Colonic mucosa (tissue), 4 donors: ENCODE measurements around the gene ADAMTS14. TPM values are rescaled to one million over a fixed set of nuclear protein-coding genes. Genes with fewer than 3 reads are reported as not detected.

Source experiments
- DNase-seq: peaks from one replicate; pipeline ENCODE4 v3.0.0-alpha.2; 2020
- H3K27ac ChIP-seq: fragments of 200-600 bp; one replicate; pipeline ENCODE4 v1.8.0; 2021
- H3K27me3 ChIP-seq: fragments of 200-600 bp; one replicate; pipeline ENCODE4 v1.8.0; 2021
- H3K36me3 ChIP-seq: fragments of 200-600 bp; one replicate; pipeline ENCODE4 v1.8.0; 2021
- H3K4me1 ChIP-seq: fragments of 200-600 bp; one replicate; pipeline ENCODE4 v1.8.0; 2021; ENCODE audit warnings: mild to moderate bottlenecking
- H3K4me3 ChIP-seq: fragments of 200-600 bp; one replicate; pipeline ENCODE4 v1.8.0; 2021
- H3K9ac ChIP-seq, 2 donors: one replicate each; pipeline ENCODE4 v1.7.0; 2013; ENCODE audit warnings: control low read depth in 2 of 2, low read depth in 2 of 2, low read length in 2 of 2
- H3K9me3 ChIP-seq: fragments of 200-600 bp; one replicate; pipeline ENCODE4 v1.8.0; 2021
- CTCF ChIP-seq: fragments of 200-600 bp; IDR thresholded peaks from one replicate; pipeline ENCODE4 v1.8.0; 2022; ENCODE audit warnings: antibody characterized with exemption, mild to moderate bottlenecking
- intact Hi-C: fragments of 100-400 bp; cut with DNase I; formaldehyde crosslinking; loops from one replicate; pipeline ENCODE4 v1.14.1; 2022
- total RNA-seq, 2 donors: library from RNA; stranded (reverse); fragmentation: NEBNext Ultra II Directional in 1 of 2; extraction: Animal tissue kit (Norgen Biotek cat#: 25700) in 1 of 2; gene quantifications; one replicate each; pipeline ENCODE4 v1.2.1, GENCODE V29; 2021
- donor health status: healthy.
- donor health status: DM: no; HTN: no; CAD: no.
- donor health status: DM: no; HTN: no; CAD: no.

The ADAMTS14 gene
- total RNA-seq, 2 donors from 2014 or later = 0.93 to 1.5 TPM

GRCh38 chr10:70674560-70675495, 2.5 kb downstream of the ADAMTS14 start:
- Histone ChIP-seq H3K9ac (no peak overlapping the region), H3K27me3 (peaks cover 12% of the 10 kb centered on the region), H3K36me3 (no peaks in the 10 kb centered on the region), H3K27ac (no peak overlapping the region), H3K4me1 (no peaks in the 10 kb centered on the region), H3K4me3 (no peak overlapping the region), H3K9me3 (no peaks in the 10 kb centered on the region)
- DNase-seq = no peak
- intact Hi-C loops = no loop called here
- TF ChIP-seq CTCF = no peak

GRCh38 chr10:70675496-70676161, 3.3 kb downstream of the ADAMTS14 start:
- Histone ChIP-seq H3K9me3 (no peaks in the 10 kb centered on the region), H3K4me3 (no peak overlapping the region), H3K36me3 (no peaks in the 10 kb centered on the region), H3K27ac (no peak overlapping the region), H3K4me1 (no peaks in the 10 kb centered on the region), H3K27me3 (peaks cover 12% of the 10 kb centered on the region), H3K9ac (no peak overlapping the region)
- DNase-seq = no peak
- no peak for TF ChIP-seq CTCF
- intact Hi-C loops = no loop called here

- H3K4me1 ChIP-seq = no peaks in the 10 kb centered on the region
- intact Hi-C loops = no loop called here
- no peak overlapping the region for H3K27ac ChIP-seq
- H3K27me3 ChIP-seq = peaks cover 9% of the 10 kb centered on the region
- H3K9ac ChIP-seq = no peak overlapping the region
- H3K9me3 ChIP-seq = no peaks in the 10 kb centered on the region
- no peak for DNase-seq
- H3K4me3 ChIP-seq = no peak overlapping the region
- no peak for TF ChIP-seq CTCF
- no peaks in the 10 kb centered on the region for H3K36me3 ChIP-seq
Observed at GRCh38 chr10:70676511-70676910, 4.2 kb downstream of the ADAMTS14 start.

DNA sequence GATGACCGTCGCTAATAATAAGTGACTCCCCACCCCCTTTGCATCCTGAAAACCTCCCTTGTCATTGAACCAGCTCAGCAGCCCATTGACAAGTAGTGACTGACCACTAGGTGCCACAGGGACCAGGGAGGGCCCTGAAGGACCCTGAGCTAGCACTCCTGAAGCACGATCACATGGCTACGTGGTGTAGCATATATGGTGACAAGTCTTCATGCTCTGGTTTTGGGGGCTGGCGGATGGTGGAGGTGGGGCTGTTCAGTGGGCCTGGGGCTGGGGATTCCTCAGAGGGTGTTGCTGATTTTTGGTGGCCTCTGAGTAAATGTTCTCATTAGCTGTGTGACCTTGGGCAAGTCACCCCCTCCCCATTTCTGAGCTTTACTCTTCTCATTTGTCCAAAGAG, 4.7 kb downstream of the ADAMTS14 start:
- DNase-seq = no peak
- intact Hi-C loops = no loop called here
- H3K27ac ChIP-seq = no peak overlapping the region

More for the DNA sequence above, 4.7 kb downstream of the ADAMTS14 start:
- no peak for TF ChIP-seq CTCF
- H3K4me1 ChIP-seq = no peaks in the 10 kb centered on the region
- no peak overlapping the region for H3K9ac ChIP-seq
- H3K27me3 ChIP-seq = peaks cover 4% of the 10 kb centered on the region
- no peaks in the 10 kb centered on the region for H3K9me3 ChIP-seq
- no peak overlapping the region for H3K4me3 ChIP-seq
- no peaks in the 10 kb centered on the region for H3K36me3 ChIP-seq
